Large intestine (tissue), 3 donors: ENCODE data around the gene MYH11. TPM values are rescaled to one million over a fixed set of nuclear protein-coding genes. Genes with fewer than 3 reads are reported as not detected.
"Not testable (repeated sequence)": the region's sequence is repeated elsewhere in the genome, so short reads cannot be mapped to it uniquely, and the experiment has no call there.

Experiments
- DNase-seq, 2 donors: peaks; one replicate each; pipeline versions ENCODE4 v3.0.0 to v3.0.0-alpha.2; 2013
- H3K27ac ChIP-seq: one replicate; pipeline ENCODE4 v1.5.1; 2013; ENCODE audit warnings: low read length
- H3K27me3 ChIP-seq: 2 replicates; pipeline ENCODE4 v1.6.1; 2013; ENCODE audit warnings: low read length; ENCODE audit not compliant: control insufficient read depth, insufficient read depth
- H3K36me3 ChIP-seq: 2 replicates; pipeline ENCODE4 v1.6.1; 2013; ENCODE audit warnings: low read length; ENCODE audit not compliant: control insufficient read depth, insufficient read depth
- H3K4me1 ChIP-seq: one replicate; pipeline ENCODE4 v1.6.1; 2013; ENCODE audit warnings: low read length; ENCODE audit not compliant: control insufficient read depth, insufficient read depth
- H3K4me3 ChIP-seq: one replicate; pipeline ENCODE4 v1.5.1; 2013; ENCODE audit warnings: low read length
- H3K9me3 ChIP-seq: one replicate; pipeline ENCODE4 v1.6.1; 2013; ENCODE audit warnings: mild to moderate bottlenecking, low read depth, low read length, moderate library complexity; ENCODE audit not compliant: control insufficient read depth
- WGBS: methylation state at CpG from one replicate; pipeline ENCODE4 v1.1.5; 2013; ENCODE audit warnings: low lambda C conversion rate; ENCODE audit not compliant: insufficient coverage; 5-methylcytosine and 5-hydroxymethylcytosine counted together
- polyA plus RNA-seq: library from polyadenylated mRNA; unstranded; fragments of 120-200 nt; gene quantifications from one replicate; pipeline ENCODE4 v1.2.1, GENCODE V29; 2013

MYH11 gene
- polyA plus RNA-seq, 1 donor: 401 TPM

GRCh38 chr16:15743657-15744056 lies 113.2 kb downstream of the MYH11 start:
- no peak for DNase-seq
- no peaks in the 10 kb centered on the region for H3K27me3 ChIP-seq
- no peaks in the 10 kb centered on the region for H3K36me3 ChIP-seq
- WGBS: no CpG with 5 or more reads among the region's 1 CpG
- no peak overlapping the region for H3K27ac ChIP-seq
- H3K9me3 ChIP-seq: no peaks in the 10 kb centered on the region
- H3K4me1 ChIP-seq: no peaks in the 10 kb centered on the region
- no peak overlapping the region for H3K4me3 ChIP-seq

GRCh38 chr16:15742716-15743115 lies 114.1 kb downstream of the MYH11 start:
- no peaks in the 10 kb centered on the region for H3K27me3 ChIP-seq
- no peaks in the 10 kb centered on the region for H3K4me1 ChIP-seq
- H3K36me3 ChIP-seq: no peaks in the 10 kb centered on the region
- no CpG with 5 or more reads among the region's 2 CpGs for WGBS
- H3K4me3 ChIP-seq: no peak overlapping the region
- H3K27ac ChIP-seq: no peak overlapping the region
- no peaks in the 10 kb centered on the region for H3K9me3 ChIP-seq
- DNase-seq: no peak

- no peaks in the 10 kb centered on the region for H3K4me1 ChIP-seq
- H3K36me3 ChIP-seq: peaks cover 2% of the 10 kb centered on the region
Measured at GRCh38 chr16:15741207-15741871, 115.5 kb downstream of the MYH11 start.

GRCh38 chr16:15739950-15740349 lies 116.9 kb downstream of the MYH11 start:
- no peak for DNase-seq
- H3K4me3 ChIP-seq: no peak overlapping the region
- no peaks in the 10 kb centered on the region for H3K27me3 ChIP-seq
- H3K36me3 ChIP-seq: peaks cover 7% of the 10 kb centered on the region
- H3K9me3 ChIP-seq: no peaks in the 10 kb centered on the region
- H3K4me1 ChIP-seq: no peaks in the 10 kb centered on the region
- WGBS: no CpG with 5 or more reads among the region's 6 CpGs
- H3K27ac ChIP-seq: no peak overlapping the region

More at GRCh38 chr16:15741207-15741871, 115.5 kb downstream of the MYH11 start:
- no CpG with 5 or more reads among the region's 13 CpGs for WGBS
- Histone ChIP-seq H3K27ac (no peak overlapping the region), H3K4me3 (no peak overlapping the region), H3K9me3 (no peaks in the 10 kb centered on the region), H3K27me3 (no peaks in the 10 kb centered on the region)
- DNase-seq: no peak

GRCh38 chr16:15739464-15739863 lies 117.4 kb downstream of the MYH11 start:
- Histone ChIP-seq H3K36me3 (peaks cover 7% of the 10 kb centered on the region), H3K4me3 (no peak overlapping the region), H3K4me1 (no peaks in the 10 kb centered on the region), H3K27ac (no peak overlapping the region), H3K9me3 (no peaks in the 10 kb centered on the region), H3K27me3 (no peaks in the 10 kb centered on the region)
- no CpG with 5 or more reads among the region's 2 CpGs for WGBS
- DNase-seq: no peak

- no peaks in the 10 kb centered on the region for H3K4me1 ChIP-seq
- H3K9me3 ChIP-seq: no peaks in the 10 kb centered on the region
- DNase-seq: no peak
- WGBS: 75% methylated on average over 4 of the region's 18 CpGs
- no peak overlapping the region for H3K4me3 ChIP-seq
- no peak overlapping the region for H3K27ac ChIP-seq
- H3K36me3 ChIP-seq: peaks cover 7% of the 10 kb centered on the region
- no peaks in the 10 kb centered on the region for H3K27me3 ChIP-seq
Measured at GRCh38 chr16:15737140-15737644, 119.6 kb downstream of the MYH11 start.

- H3K36me3 ChIP-seq: peaks cover 7% of the 10 kb centered on the region
- WGBS: no CpG with 5 or more reads among the region's 7 CpGs
- no peak overlapping the region for H3K4me3 ChIP-seq
- H3K27me3 ChIP-seq: no peaks in the 10 kb centered on the region
- no peak for DNase-seq
- H3K9me3 ChIP-seq: no peaks in the 10 kb centered on the region
- no peak overlapping the region for H3K27ac ChIP-seq
- no peaks in the 10 kb centered on the region for H3K4me1 ChIP-seq
Measured at GRCh38 chr16:15736529-15736928, 120.3 kb downstream of the MYH11 start.

GRCh38 chr16:15735610-15736009 lies 121.2 kb downstream of the MYH11 start:
- H3K36me3 ChIP-seq: peaks cover 7% of the 10 kb centered on the region
- DNase-seq: no peak
- H3K9me3 ChIP-seq: no peaks in the 10 kb centered on the region
- H3K27me3 ChIP-seq: no peaks in the 10 kb centered on the region
- H3K27ac ChIP-seq: no peak overlapping the region
- H3K4me1 ChIP-seq: no peaks in the 10 kb centered on the region
- no CpG with 5 or more reads among the region's 3 CpGs for WGBS
- H3K4me3 ChIP-seq: no peak overlapping the region

- Histone ChIP-seq H3K36me3 (peaks cover 7% of the 10 kb centered on the region), H3K9me3 (no peaks in the 10 kb centered on the region), H3K27me3 (no peaks in the 10 kb centered on the region), H3K4me3 (no peak overlapping the region), H3K27ac (no peak overlapping the region), H3K4me1 (no peaks in the 10 kb centered on the region)
- 93% methylated on average over 3 of the region's 6 CpGs for WGBS
- DNase-seq: no peak
Measured at GRCh38 chr16:15732416-15732815, 124.4 kb downstream of the MYH11 start.

GRCh38 chr16:15729152-15729551 lies 127.7 kb downstream of the MYH11 start:
- no peaks in the 10 kb centered on the region for H3K9me3 ChIP-seq
- peaks cover 17% of the 10 kb centered on the region for H3K36me3 ChIP-seq
- no CpG with 5 or more reads among the region's 7 CpGs for whole genome bisulfite sequencing
- no peak for DNase-seq
- H3K4me3 ChIP-seq: no peak overlapping the region
- H3K27ac ChIP-seq: no peak overlapping the region
- H3K4me1 ChIP-seq: no peaks in the 10 kb centered on the region
- no peaks in the 10 kb centered on the region for H3K27me3 ChIP-seq

GRCh38 chr16:15727697-15728096 lies 129.1 kb downstream of the MYH11 start:
- WGBS: no CpG with 5 or more reads among the region's 5 CpGs
- H3K27ac ChIP-seq: not testable (repeated sequence)
- H3K36me3 ChIP-seq: peaks cover 19% of the 10 kb centered on the region

More at GRCh38 chr16:15727697-15728096, 129.1 kb downstream of the MYH11 start:
- H3K9me3 ChIP-seq, H3K4me3 ChIP-seq, DNase-seq, H3K4me1 ChIP-seq, H3K27me3 ChIP-seq: not testable (repeated sequence)
